Measurements from ENCODE around the gene TNRC6C. TPM values are rescaled to one million over a fixed set of nuclear protein-coding genes. Genes with fewer than 3 reads are reported as not detected.
A peak's percentile ranks its signal among the peaks of the same experiment; 100 is the strongest.

TNRC6C gene
- total and polyA plus RNA-seq, 2 experiments from 2014 or later: 10.1 to 16.6 TPM

GRCh38 chr17:78125976-78126894 is 167.7 kb downstream of the TNRC6C start:
- H3K27me3 Mint-ChIP-seq (ENCODE audit: insufficient read depth, low read depth, poor library complexity): peaks cover 20% of the 10 kb centered on the region
- ATAC-seq (no peak), DNase-seq (ENCODE audit: low spot score) (no peak)
- Histone ChIP-seq H3K27ac (ENCODE audit: low read depth) (no peak overlapping the region), H4K20me1 (replicated peaks; ENCODE audit: insufficient read depth) (no peaks in the 10 kb centered on the region), H3K79me2 (replicated peaks; ENCODE audit: insufficient read depth) (0 out of 2 replicates have a peak, but pooled peaks cover 5% of the 10 kb centered on the region), H3K36me3 (ENCODE audit: insufficient read depth) (0 out of 2 replicates have a peak, but pooled peaks cover 5% of the 10 kb centered on the region), H3K4me1 (ENCODE audit: insufficient read depth) (peaks cover 28% of the 10 kb centered on the region), H3K4me3 (peak overlapping the region; percentile 95; the same call in 1 of the 2 replicates), H3K9me2 (ENCODE audit: insufficient read depth) (no peaks in the 10 kb centered on the region), H3K4me2 (peak overlapping the region; percentile 99), H3F3A (replicated peaks; ENCODE audit: low read depth) (0 out of 2 replicates have a peak, but pooled peaks cover 7% of the 10 kb centered on the region), H3K27me3 (ENCODE audit: insufficient read depth) (peaks cover 8% of the 10 kb centered on the region), H2AFZ (no peak overlapping the region)
- no peaks in the 10 kb centered on the region for H3K9me3 Mint-ChIP-seq
- H3K36me3 Mint-ChIP-seq (ENCODE audit: low read depth): peaks cover 21% of the 10 kb centered on the region
- peaks cover 20% of the 10 kb centered on the region for H3K4me1 Mint-ChIP-seq
- no peak overlapping the region for H3K27ac Mint-ChIP-seq
- no peak overlapping the region for H3K4me3 Mint-ChIP-seq
- TF ChIP-seq CREB1 (CRISPR knock-in tag; IDR thresholded peaks at IDR 0.05; ENCODE audit: low read depth) (no peak), EZH2phosphoT487 (IDR thresholded peaks at IDR 0.05; ENCODE audit: unreplicated experiment) (no peak), JUNB (IDR thresholded peaks at IDR 0.05; ENCODE audit: unreplicated experiment) (no peak), POLR2AphosphoS5 (IDR thresholded peaks at IDR 0.05; ENCODE audit: low read depth) (no peak), CTCF (conservative IDR thresholded peaks at IDR 0.05; ENCODE audit: low read depth in 2 of 2) (no peak), EZH2 (IDR thresholded peaks at IDR 0.05; ENCODE audit: low read depth, unreplicated experiment) (no peak)

- Histone ChIP-seq H3K9me2 (ENCODE audit: insufficient read depth) (no peaks in the 10 kb centered on the region), H3K36me3 (ENCODE audit: insufficient read depth) (0 out of 2 replicates have a peak, but pooled peaks cover 5% of the 10 kb centered on the region), H3K4me1 (ENCODE audit: insufficient read depth) (peaks cover 28% of the 10 kb centered on the region), H3K79me2 (replicated peaks; ENCODE audit: insufficient read depth) (0 out of 2 replicates have a peak, but pooled peaks cover 5% of the 10 kb centered on the region), H3K4me3 (peak overlapping the region; percentile 95), H2AFZ (no peak overlapping the region), H3K4me2 (peak overlapping the region; percentile 99), H3F3A (replicated peaks; ENCODE audit: low read depth) (0 out of 2 replicates have a peak, but pooled peaks cover 7% of the 10 kb centered on the region), H3K27ac (ENCODE audit: low read depth) (no peak overlapping the region), H4K20me1 (replicated peaks; ENCODE audit: insufficient read depth) (no peaks in the 10 kb centered on the region), H3K27me3 (ENCODE audit: insufficient read depth) (peaks cover 10% of the 10 kb centered on the region)
- peaks cover 20% of the 10 kb centered on the region for H3K27me3 Mint-ChIP-seq (ENCODE audit: insufficient read depth, low read depth, poor library complexity)
- H3K4me1 Mint-ChIP-seq: peaks cover 20% of the 10 kb centered on the region
- H3K9me3 Mint-ChIP-seq: no peaks in the 10 kb centered on the region
- ATAC-seq (no peak), DNase-seq (ENCODE audit: low spot score) (no peak)
- TF ChIP-seq CREB1 (CRISPR knock-in tag; IDR thresholded peaks at IDR 0.05; ENCODE audit: low read depth) (no peak), ZNF331 (CRISPR knock-in tag; IDR thresholded peaks at IDR 0.05; ENCODE audit: low read depth) (no peak)
- H3K27ac Mint-ChIP-seq: peak overlapping the region; percentile 67; the same call in 1 of the 2 replicates
- H3K36me3 Mint-ChIP-seq (ENCODE audit: low read depth): peaks cover 18% of the 10 kb centered on the region
- H3K4me3 Mint-ChIP-seq: peak overlapping the region; percentile 80
Measured at GRCh38 chr17:78126895-78127238, 168.4 kb downstream of the TNRC6C start.

All from GM23338 (cell line).